ENCODE measurements around the gene RNPS1.

The RNPS1 gene

GRCh38 chr16:2289282-2289681, 21.4 kb upstream of the RNPS1 start:
- no peaks in the 10 kb centered on the region for H3K9me3 ChIP-seq (ENCODE audit: control insufficient read depth, low read length)
- no peak overlapping the region for H3K9ac ChIP-seq (ENCODE audit: low read length)
- H3K27me3 ChIP-seq (ENCODE audit: control insufficient read depth, insufficient read depth, low read length) = no peaks in the 10 kb centered on the region
- H3K4me1 ChIP-seq (ENCODE audit: control insufficient read depth, insufficient read depth, low read length) = no peaks in the 10 kb centered on the region
- H3K4me3 ChIP-seq (ENCODE audit: low read length) = no peak overlapping the region
- no peaks in the 10 kb centered on the region for H3K36me3 ChIP-seq (ENCODE audit: control insufficient read depth, insufficient read depth, low read length)

GRCh38 chr16:2288726-2289125, 20.8 kb upstream of the RNPS1 start:
- H3K9me3 ChIP-seq (ENCODE audit: control insufficient read depth, low read length) = no peaks in the 10 kb centered on the region
- H3K4me3 ChIP-seq (ENCODE audit: low read length) = no peak overlapping the region
- H3K27me3 ChIP-seq (ENCODE audit: control insufficient read depth, insufficient read depth, low read length) = no peaks in the 10 kb centered on the region
- no peaks in the 10 kb centered on the region for H3K36me3 ChIP-seq (ENCODE audit: control insufficient read depth, insufficient read depth, low read length)
- H3K9ac ChIP-seq (ENCODE audit: low read length) = no peak overlapping the region
- no peaks in the 10 kb centered on the region for H3K4me1 ChIP-seq (ENCODE audit: control insufficient read depth, insufficient read depth, low read length)

- Histone ChIP-seq H3K4me3 (ENCODE audit: low read length) (no peak overlapping the region), H3K36me3 (ENCODE audit: control insufficient read depth, insufficient read depth, low read length) (no peaks in the 10 kb centered on the region), H3K9me3 (ENCODE audit: control insufficient read depth, low read length) (no peaks in the 10 kb centered on the region), H3K27me3 (ENCODE audit: control insufficient read depth, insufficient read depth, low read length) (no peaks in the 10 kb centered on the region), H3K4me1 (ENCODE audit: control insufficient read depth, insufficient read depth, low read length) (no peaks in the 10 kb centered on the region), H3K9ac (ENCODE audit: low read length) (no peak overlapping the region)
Measured at GRCh38 chr16:2287916-2288547, 20.1 kb upstream of the RNPS1 start.

- Histone ChIP-seq H3K4me1 (ENCODE audit: control insufficient read depth, insufficient read depth, low read length) (no peaks in the 10 kb centered on the region), H3K4me3 (ENCODE audit: low read length) (no peak overlapping the region), H3K9me3 (ENCODE audit: control insufficient read depth, low read length) (no peaks in the 10 kb centered on the region), H3K9ac (ENCODE audit: low read length) (no peak overlapping the region), H3K36me3 (ENCODE audit: control insufficient read depth, insufficient read depth, low read length) (no peaks in the 10 kb centered on the region), H3K27me3 (ENCODE audit: control insufficient read depth, insufficient read depth, low read length) (no peaks in the 10 kb centered on the region)
Measured at GRCh38 chr16:2286550-2286949, 18.6 kb upstream of the RNPS1 start.

- H3K9me3 ChIP-seq (ENCODE audit: control insufficient read depth, low read length) = no peaks in the 10 kb centered on the region
- no peak overlapping the region for H3K4me3 ChIP-seq (ENCODE audit: low read length)
- no peak overlapping the region for H3K9ac ChIP-seq (ENCODE audit: low read length)
- no peaks in the 10 kb centered on the region for H3K4me1 ChIP-seq (ENCODE audit: control insufficient read depth, insufficient read depth, low read length)
- H3K36me3 ChIP-seq (ENCODE audit: control insufficient read depth, insufficient read depth, low read length) = no peaks in the 10 kb centered on the region
- H3K27me3 ChIP-seq (ENCODE audit: control insufficient read depth, insufficient read depth, low read length) = no peaks in the 10 kb centered on the region
Measured at GRCh38 chr16:2285731-2286191, 17.8 kb upstream of the RNPS1 start.

GRCh38 chr16:2284797-2285576, 17.1 kb upstream of the RNPS1 start:
- Histone ChIP-seq H3K27me3 (ENCODE audit: control insufficient read depth, insufficient read depth, low read length) (no peaks in the 10 kb centered on the region), H3K4me1 (ENCODE audit: control insufficient read depth, insufficient read depth, low read length) (no peaks in the 10 kb centered on the region), H3K36me3 (ENCODE audit: control insufficient read depth, insufficient read depth, low read length) (no peaks in the 10 kb centered on the region), H3K9me3 (ENCODE audit: control insufficient read depth, low read length) (no peaks in the 10 kb centered on the region), H3K9ac (ENCODE audit: low read length) (no peak overlapping the region), H3K4me3 (ENCODE audit: low read length) (no peak overlapping the region)

- Histone ChIP-seq H3K9ac (ENCODE audit: low read length) (no peak overlapping the region), H3K36me3 (ENCODE audit: control insufficient read depth, insufficient read depth, low read length) (no peaks in the 10 kb centered on the region), H3K4me3 (ENCODE audit: low read length) (no peak overlapping the region), H3K9me3 (ENCODE audit: control insufficient read depth, low read length) (no peaks in the 10 kb centered on the region), H3K4me1 (ENCODE audit: control insufficient read depth, insufficient read depth, low read length) (no peaks in the 10 kb centered on the region), H3K27me3 (ENCODE audit: control insufficient read depth, insufficient read depth, low read length) (no peaks in the 10 kb centered on the region)
Measured at GRCh38 chr16:2284001-2284770, 16.3 kb upstream of the RNPS1 start.

- H3K9ac ChIP-seq (ENCODE audit: low read length) = no peak overlapping the region
- no peak overlapping the region for H3K4me3 ChIP-seq (ENCODE audit: low read length)
- no peaks in the 10 kb centered on the region for H3K36me3 ChIP-seq (ENCODE audit: control insufficient read depth, insufficient read depth, low read length)
- H3K27me3 ChIP-seq (ENCODE audit: control insufficient read depth, insufficient read depth, low read length) = no peaks in the 10 kb centered on the region
- no peaks in the 10 kb centered on the region for H3K9me3 ChIP-seq (ENCODE audit: control insufficient read depth, low read length)
- H3K4me1 ChIP-seq (ENCODE audit: control insufficient read depth, insufficient read depth, low read length) = no peaks in the 10 kb centered on the region
Measured at GRCh38 chr16:2282866-2283555, 15.1 kb upstream of the RNPS1 start.

- H3K4me3 ChIP-seq (ENCODE audit: low read length) = no peak overlapping the region
- H3K4me1 ChIP-seq (ENCODE audit: control insufficient read depth, insufficient read depth, low read length) = no peaks in the 10 kb centered on the region
- no peak overlapping the region for H3K9ac ChIP-seq (ENCODE audit: low read length)
- no peaks in the 10 kb centered on the region for H3K27me3 ChIP-seq (ENCODE audit: control insufficient read depth, insufficient read depth, low read length)
- H3K36me3 ChIP-seq (ENCODE audit: control insufficient read depth, insufficient read depth, low read length) = no peaks in the 10 kb centered on the region
- H3K9me3 ChIP-seq (ENCODE audit: control insufficient read depth, low read length) = no peaks in the 10 kb centered on the region
Measured at GRCh38 chr16:2282262-2282661, 14.3 kb upstream of the RNPS1 start.

- Histone ChIP-seq H3K4me3 (ENCODE audit: low read length) (no peak overlapping the region), H3K36me3 (ENCODE audit: control insufficient read depth, insufficient read depth, low read length) (no peaks in the 10 kb centered on the region), H3K9me3 (ENCODE audit: control insufficient read depth, low read length) (no peaks in the 10 kb centered on the region), H3K9ac (ENCODE audit: low read length) (no peak overlapping the region), H3K27me3 (ENCODE audit: control insufficient read depth, insufficient read depth, low read length) (peaks cover 2% of the 10 kb centered on the region), H3K4me1 (ENCODE audit: control insufficient read depth, insufficient read depth, low read length) (no peaks in the 10 kb centered on the region)
Measured at GRCh38 chr16:2280981-2281542, 13.1 kb upstream of the RNPS1 start.

- H3K9ac ChIP-seq (ENCODE audit: low read length) = no peak overlapping the region
- no peaks in the 10 kb centered on the region for H3K36me3 ChIP-seq (ENCODE audit: control insufficient read depth, insufficient read depth, low read length)
Measured at GRCh38 chr16:2280461-2280860, 12.5 kb upstream of the RNPS1 start.

More at GRCh38 chr16:2280461-2280860, 12.5 kb upstream of the RNPS1 start:
- H3K4me3 ChIP-seq (ENCODE audit: low read length) = no peak overlapping the region
- H3K27me3 ChIP-seq (ENCODE audit: control insufficient read depth, insufficient read depth, low read length) = peaks cover 5% of the 10 kb centered on the region
- no peaks in the 10 kb centered on the region for H3K9me3 ChIP-seq (ENCODE audit: control insufficient read depth, low read length)
- no peaks in the 10 kb centered on the region for H3K4me1 ChIP-seq (ENCODE audit: control insufficient read depth, insufficient read depth, low read length)
